ENCODE results near the gene ZBTB7A. TPM values are rescaled to one million over a fixed set of nuclear protein-coding genes. Genes with fewer than 3 reads are reported as not detected.

The ZBTB7A gene
- total RNA-seq, 1 experiment from 2014 or later = 49.5 TPM

DNA sequence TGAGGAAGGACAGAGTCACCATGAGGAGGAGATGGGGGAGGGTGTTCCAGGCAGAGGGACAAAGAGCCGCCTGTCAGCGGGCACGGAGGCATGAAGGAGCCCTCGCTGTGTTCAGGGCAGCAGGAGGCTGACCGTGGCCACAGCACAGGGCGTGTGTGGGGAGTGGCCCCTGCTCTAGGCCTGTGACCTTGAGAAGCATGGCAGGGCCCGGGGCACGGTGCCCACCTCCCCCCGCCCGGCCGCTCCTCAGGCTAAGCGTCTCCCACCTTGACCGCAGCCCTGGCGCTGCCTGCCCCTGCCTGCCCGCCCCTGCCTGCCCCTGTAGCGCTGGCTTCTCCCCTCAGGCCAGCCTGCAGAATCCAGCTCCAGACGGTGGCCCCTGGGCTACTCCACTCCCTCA lies 45.7 kb upstream of the ZBTB7A start:
- intact Hi-C loops (cut with micrococcal nuclease) = no loop called here
- ATAC-seq = no peak
- CTCF ChIA-PET = no interaction called here

More for the DNA sequence above, 45.7 kb upstream of the ZBTB7A start:
- ChIA-PET RAD21 (ENCODE audit: low non-redundant PET in 1 of 2, low total read pairs in 2 of 2, uncharacterized antibody in 2 of 2, unreplicated experiment in 2 of 2) (no interaction called here), POLR2A (no interaction called here)
- Histone ChIP-seq H3K9me2 (ENCODE audit: insufficient read depth) (no peaks in the 10 kb centered on the region), H3K9ac (ENCODE audit: low read length) (no peak overlapping the region), H3K9me3 (ENCODE audit: control insufficient read depth in 1 of 2, insufficient read depth in 1 of 2, low read depth in 1 of 2, low read length in 2 of 2) (no peaks in the 10 kb centered on the region), H3K4me3 (replicated peaks in 1 of 2; ENCODE audit: low read depth in 1 of 2, low read length in 2 of 2) (no peak overlapping the region), H3K27me3 (ENCODE audit: insufficient read depth, low read length) (no peaks in the 10 kb centered on the region), H4K20me1 (ENCODE audit: insufficient read depth) (no peaks in the 10 kb centered on the region), H3K79me2 (ENCODE audit: insufficient read depth, low read length) (peaks cover 2% of the 10 kb centered on the region; the same call in 1 of the 2 replicates), H3K27ac (ENCODE audit: low read depth, low read length) (no peak overlapping the region), H3K4me1 (ENCODE audit: control insufficient read depth in 1 of 2, insufficient read depth in 2 of 2, low read length in 2 of 2) (no peaks in the 10 kb centered on the region), H2AFZ (ENCODE audit: low read depth, low read length, poor library complexity, severe bottlenecking) (no peak overlapping the region), H3K4me2 (ENCODE audit: low read length) (no peak overlapping the region), H3K36me3 (ENCODE audit: control insufficient read depth in 1 of 2, insufficient read depth in 2 of 2, low read length in 2 of 2) (peaks cover 27 to 29% of the 10 kb centered on the region in 2 experiments; a peak in 3 of 4 replicates)
- BruUV-seq (replicated peaks) = no TSS peak
- TF ChIP-seq, protein P1, sequence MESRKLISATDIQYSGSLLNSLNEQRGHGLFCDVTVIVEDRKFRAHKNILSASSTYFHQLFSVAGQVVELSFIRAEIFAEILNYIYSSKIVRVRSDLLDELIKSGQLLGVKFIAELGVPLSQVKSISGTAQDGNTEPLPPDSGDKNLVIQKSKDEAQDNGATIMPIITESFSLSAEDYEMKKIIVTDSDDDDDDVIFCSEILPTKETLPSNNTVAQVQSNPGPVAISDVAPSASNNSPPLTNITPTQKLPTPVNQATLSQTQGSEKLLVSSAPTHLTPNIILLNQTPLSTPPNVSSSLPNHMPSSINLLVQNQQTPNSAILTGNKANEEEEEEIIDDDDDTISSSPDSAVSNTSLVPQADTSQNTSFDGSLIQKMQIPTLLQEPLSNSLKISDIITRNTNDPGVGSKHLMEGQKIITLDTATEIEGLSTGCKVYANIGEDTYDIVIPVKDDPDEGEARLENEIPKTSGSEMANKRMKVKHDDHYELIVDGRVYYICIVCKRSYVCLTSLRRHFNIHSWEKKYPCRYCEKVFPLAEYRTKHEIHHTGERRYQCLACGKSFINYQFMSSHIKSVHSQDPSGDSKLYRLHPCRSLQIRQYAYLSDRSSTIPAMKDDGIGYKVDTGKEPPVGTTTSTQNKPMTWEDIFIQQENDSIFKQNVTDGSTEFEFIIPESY (IDR thresholded peaks at IDR 0.05; ENCODE audit: extremely low read depth, insufficient replicate concordance, low read length) = no peak
- TF ChIP-seq EZH2phosphoT487 (IDR thresholded peaks at IDR 0.05; ENCODE audit: borderline replicate concordance) = no peak
- TF ChIP-seq, protein P2, sequence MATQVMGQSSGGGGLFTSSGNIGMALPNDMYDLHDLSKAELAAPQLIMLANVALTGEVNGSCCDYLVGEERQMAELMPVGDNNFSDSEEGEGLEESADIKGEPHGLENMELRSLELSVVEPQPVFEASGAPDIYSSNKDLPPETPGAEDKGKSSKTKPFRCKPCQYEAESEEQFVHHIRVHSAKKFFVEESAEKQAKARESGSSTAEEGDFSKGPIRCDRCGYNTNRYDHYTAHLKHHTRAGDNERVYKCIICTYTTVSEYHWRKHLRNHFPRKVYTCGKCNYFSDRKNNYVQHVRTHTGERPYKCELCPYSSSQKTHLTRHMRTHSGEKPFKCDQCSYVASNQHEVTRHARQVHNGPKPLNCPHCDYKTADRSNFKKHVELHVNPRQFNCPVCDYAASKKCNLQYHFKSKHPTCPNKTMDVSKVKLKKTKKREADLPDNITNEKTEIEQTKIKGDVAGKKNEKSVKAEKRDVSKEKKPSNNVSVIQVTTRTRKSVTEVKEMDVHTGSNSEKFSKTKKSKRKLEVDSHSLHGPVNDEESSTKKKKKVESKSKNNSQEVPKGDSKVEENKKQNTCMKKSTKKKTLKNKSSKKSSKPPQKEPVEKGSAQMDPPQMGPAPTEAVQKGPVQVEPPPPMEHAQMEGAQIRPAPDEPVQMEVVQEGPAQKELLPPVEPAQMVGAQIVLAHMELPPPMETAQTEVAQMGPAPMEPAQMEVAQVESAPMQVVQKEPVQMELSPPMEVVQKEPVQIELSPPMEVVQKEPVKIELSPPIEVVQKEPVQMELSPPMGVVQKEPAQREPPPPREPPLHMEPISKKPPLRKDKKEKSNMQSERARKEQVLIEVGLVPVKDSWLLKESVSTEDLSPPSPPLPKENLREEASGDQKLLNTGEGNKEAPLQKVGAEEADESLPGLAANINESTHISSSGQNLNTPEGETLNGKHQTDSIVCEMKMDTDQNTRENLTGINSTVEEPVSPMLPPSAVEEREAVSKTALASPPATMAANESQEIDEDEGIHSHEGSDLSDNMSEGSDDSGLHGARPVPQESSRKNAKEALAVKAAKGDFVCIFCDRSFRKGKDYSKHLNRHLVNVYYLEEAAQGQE (IDR thresholded peaks at IDR 0.05; ENCODE audit: low read depth) = no peak
- no peak for TF ChIP-seq ZNF274 (IDR thresholded peaks at IDR 0.05; ENCODE audit: low read depth, low read length)
- TF ChIP-seq POLR2A (IDR thresholded peaks at IDR 0.05; ENCODE audit: borderline replicate concordance, extremely low read depth, insufficient read depth, insufficient read length) = no peak
- TF ChIP-seq ELF1 (IDR thresholded peaks at IDR 0.05; ENCODE audit: borderline replicate concordance, low read depth) = no peak
- no peak for TF ChIP-seq RAD21 (IDR thresholded peaks at IDR 0.05; ENCODE audit: low read depth)
- TF ChIP-seq SRF (IDR thresholded peaks at IDR 0.05; ENCODE audit: low read depth) = no peak
- TF ChIP-seq JUND (IDR thresholded peaks at IDR 0.05) = no peak
- no peak for TF ChIP-seq SP1 (IDR thresholded peaks at IDR 0.05; ENCODE audit: low read depth)
- no peak for TF ChIP-seq POLR2AphosphoS5 (IDR thresholded peaks at IDR 0.05; ENCODE audit: low read depth, low read length)
- TF ChIP-seq ZFX (IDR thresholded peaks at IDR 0.05) = no peak
- TF ChIP-seq SIN3A (IDR thresholded peaks at IDR 0.05; ENCODE audit: low read depth) = no peak
- TF ChIP-seq, protein P3, sequence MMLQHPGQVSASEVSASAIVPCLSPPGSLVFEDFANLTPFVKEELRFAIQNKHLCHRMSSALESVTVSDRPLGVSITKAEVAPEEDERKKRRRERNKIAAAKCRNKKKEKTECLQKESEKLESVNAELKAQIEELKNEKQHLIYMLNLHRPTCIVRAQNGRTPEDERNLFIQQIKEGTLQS (IDR thresholded peaks at IDR 0.05) = no peak
- no peak for TF ChIP-seq YY1 (IDR thresholded peaks at IDR 0.05; ENCODE audit: extremely low read depth, insufficient replicate concordance, low read depth, low read length)
- TF ChIP-seq, protein P4, sequence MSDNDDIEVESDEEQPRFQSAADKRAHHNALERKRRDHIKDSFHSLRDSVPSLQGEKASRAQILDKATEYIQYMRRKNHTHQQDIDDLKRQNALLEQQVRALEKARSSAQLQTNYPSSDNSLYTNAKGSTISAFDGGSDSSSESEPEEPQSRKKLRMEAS (IDR thresholded peaks at IDR 0.05) = no peak
- TF ChIP-seq CEBPB (IDR thresholded peaks at IDR 0.05; ENCODE audit: low read depth) = no peak
- no peak for TF ChIP-seq TCF7L2 (IDR thresholded peaks at IDR 0.05; ENCODE audit: borderline replicate concordance, extremely low read depth, insufficient read depth, insufficient read length)
- no peak for DNase-seq (ENCODE audit: low read depth, low spot score)
